NCI-H2081 (cell line): ENCODE results near the gene RASA4.
"Not testable (repeated sequence)": the region's sequence is repeated elsewhere in the genome, so short reads cannot be mapped to it uniquely, and the experiment has no call there.

Experiments used
- DNase-seq, 2 experiments: peaks; one replicate each; lab custom pipeline; 2025; lab: John Stamatoyannopoulos, UW

The RASA4 gene

GRCh38 chr7:102543596-102543995 is 73.0 kb downstream of the RASA4 start, which contains the start of gene UPK3BL2:
UPK3BL2 (minus strand) TSS chr7:102543696; CDS start chr7:102543636, 60 bp downstream.
- DNase-seq = not testable (repeated sequence)

- DNase-seq = not testable (repeated sequence)
Observed at GRCh38 chr7:102542771-102543170, 73.8 kb downstream of the RASA4 start.

GRCh38 chr7:102542083-102542482 is 74.5 kb downstream of the RASA4 start:
- not testable (repeated sequence) for DNase-seq

GRCh38 chr7:102540604-102541003 is 76.0 kb downstream of the RASA4 start:
- DNase-seq = not testable (repeated sequence)

GRCh38 chr7:102535062-102535615 is 81.4 kb downstream of the RASA4 start:
- DNase-seq = not testable (repeated sequence)

- not testable (repeated sequence) for DNase-seq
Observed at GRCh38 chr7:102532127-102532526, 84.4 kb downstream of the RASA4 start.

GRCh38 chr7:102531583-102531982 is 85.0 kb downstream of the RASA4 start:
- DNase-seq = not testable (repeated sequence)

- DNase-seq = not testable (repeated sequence)
Observed at GRCh38 chr7:102527822-102528793, 88.4 kb downstream of the RASA4 start.

GRCh38 chr7:102527182-102527581 is 89.4 kb downstream of the RASA4 start:
- not testable (repeated sequence) for DNase-seq

- not testable (repeated sequence) for DNase-seq
Observed at GRCh38 chr7:102524803-102525202, 91.8 kb downstream of the RASA4 start.
